ENCODE measurements around the gene EPN1.

DNA sequence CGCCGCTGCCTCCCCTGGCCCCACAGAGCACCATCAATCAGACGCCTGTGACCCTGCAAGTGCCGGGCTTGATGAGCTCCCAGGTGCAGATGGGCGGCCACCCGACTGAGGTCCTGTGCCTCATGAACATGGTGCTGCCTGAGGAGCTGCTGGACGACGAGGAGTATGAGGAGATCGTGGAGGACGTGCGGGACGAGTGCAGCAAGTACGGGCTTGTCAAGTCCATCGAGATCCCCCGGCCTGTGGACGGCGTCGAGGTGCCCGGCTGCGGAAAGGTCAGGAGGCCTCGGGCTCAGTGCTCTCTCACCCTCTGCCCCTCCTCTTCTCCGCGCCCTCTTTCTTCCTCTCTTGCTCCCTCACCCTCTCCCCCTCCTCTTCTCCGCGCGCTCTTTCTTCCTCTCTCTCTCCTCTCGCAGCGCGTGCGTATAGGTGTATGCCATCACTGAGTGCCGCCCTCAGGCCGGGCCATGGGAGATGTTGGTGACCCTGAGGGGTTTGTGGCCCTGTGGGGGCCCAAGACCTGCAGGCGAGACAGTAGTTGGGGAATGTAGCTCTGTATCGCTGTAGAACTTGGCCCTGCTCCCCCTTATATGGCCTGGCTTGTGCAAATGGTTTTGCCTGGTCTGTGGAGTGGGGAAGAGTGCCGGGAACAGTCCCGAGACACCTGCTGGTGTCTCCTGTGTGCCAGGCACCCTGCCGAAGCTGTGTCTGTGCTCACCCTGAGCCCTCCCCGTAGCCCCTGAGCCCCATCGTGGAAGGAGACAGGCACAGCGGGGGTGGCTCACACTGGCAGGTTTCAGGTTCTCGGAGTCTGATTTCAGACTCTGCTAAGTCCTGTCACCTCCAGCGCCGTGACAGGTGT, 5.4 kb upstream of the EPN1 start:
- TF ChIP-seq CTCF (IDR thresholded peaks at IDR 0.05) (no peak), POLR2A (IDR thresholded peaks at IDR 0.05) (no peak), POLR2AphosphoS5 (IDR thresholded peaks at IDR 0.05) (no peak)

Data from stomach (tissue), 4 donors.